ENCODE results near the gene MS4A18.

GRCh38 chr11:60691661-60692060 lies 32.9 kb upstream of the MS4A18 start:
- TF ChIP-seq CTCF (IDR thresholded peaks at IDR 0.05) (no peak), ZFX (IDR thresholded peaks at IDR 0.05; ENCODE audit: borderline replicate concordance) (no peak)
